GM21423 (cell line): ENCODE measurements around the gene NELFB.

Experiments used
- ATAC-seq: cut with Tn5 transposase; IDR thresholded peaks from one replicate; pipeline ENCODE4 v1.9.1; 2021; ENCODE audit warnings: mild to moderate bottlenecking, moderate library complexity; ENCODE audit not compliant: unreplicated experiment

Gene NELFB

GRCh38 chr9:137223078-137223970 lies 31.8 kb upstream of the NELFB start:
- ATAC-seq = peak; percentile 77

- no peak for ATAC-seq
Measured at GRCh38 chr9:137224830-137225694, 30.1 kb upstream of the NELFB start, which contains the start of gene CYSRT1. CYSRT1 (plus strand) TSS chr9:137225174; CDS start chr9:137225622, 448 bp downstream.

DNA sequence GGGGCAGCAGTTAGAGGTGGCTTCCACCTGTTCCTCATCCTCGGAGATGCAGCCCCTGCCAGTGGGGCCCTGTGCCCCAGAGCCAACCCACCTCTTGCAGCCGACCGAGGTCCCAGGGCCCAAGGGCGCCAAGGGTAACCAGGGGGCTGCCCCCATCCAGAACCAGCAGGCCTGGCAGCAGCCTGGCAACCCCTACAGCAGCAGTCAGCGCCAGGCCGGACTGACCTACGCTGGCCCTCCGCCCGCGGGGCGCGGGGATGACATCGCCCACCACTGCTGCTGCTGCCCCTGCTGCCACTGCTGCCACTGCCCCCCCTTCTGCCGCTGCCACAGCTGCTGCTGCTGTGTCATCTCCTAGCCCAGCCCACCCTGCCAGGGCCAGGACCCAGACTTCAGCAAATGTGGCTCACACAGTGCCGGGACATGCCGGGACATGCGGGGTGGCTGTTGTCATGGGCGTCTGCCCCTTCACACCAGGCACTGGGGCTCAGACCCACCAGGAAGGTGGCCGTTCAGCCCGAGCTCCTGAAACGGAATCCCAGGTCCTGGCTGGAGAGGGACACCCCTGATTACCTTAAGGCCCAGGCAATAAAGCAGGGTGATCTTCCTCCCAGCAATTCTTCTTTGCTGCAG lies 29.3 kb upstream of the NELFB start:
- no peak for ATAC-seq

DNA sequence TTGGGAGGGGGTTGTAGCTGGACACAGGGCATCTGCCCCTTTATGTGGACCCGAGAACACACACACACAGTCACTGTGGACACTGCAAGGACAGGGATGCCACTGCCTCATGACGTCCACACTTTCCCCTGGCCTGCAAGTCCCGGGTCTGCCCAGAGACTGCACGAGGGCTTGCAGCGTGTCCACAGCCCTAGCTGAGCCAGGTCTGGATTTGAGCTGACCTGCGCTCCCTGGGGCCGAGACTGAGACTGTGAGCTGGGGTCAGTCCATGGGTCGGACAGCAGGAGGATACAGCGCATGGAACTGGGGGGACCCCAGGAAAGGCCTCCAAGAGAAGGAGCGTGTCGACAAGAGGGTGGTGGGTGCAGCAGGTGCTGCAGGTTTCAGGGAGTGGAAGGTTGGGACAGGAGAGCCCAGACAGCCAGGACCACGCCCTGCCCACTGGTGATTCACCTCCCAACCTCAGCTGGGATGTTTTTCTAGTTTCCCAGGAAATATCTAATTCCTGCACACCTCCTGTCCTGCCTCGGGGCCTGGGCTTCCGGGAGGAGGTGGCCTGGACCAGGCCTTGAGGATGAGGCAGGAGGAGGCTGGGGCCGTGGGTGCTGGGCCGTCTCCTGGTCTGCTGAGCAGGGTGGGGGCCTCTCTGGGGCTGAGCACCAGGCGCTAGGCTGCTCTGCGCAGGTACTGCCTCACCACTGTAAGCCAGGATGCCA lies 28.6 kb upstream of the NELFB start:
- no peak for ATAC-seq

GRCh38 chr9:137227054-137227852 lies 27.9 kb upstream of the NELFB start, which contains the start of gene RNF224:
RNF224 (plus strand) TSS chr9:137227502; CDS start chr9:137228336, 834 bp downstream.
- no peak for ATAC-seq

GRCh38 chr9:137227853-137228505 lies 27.1 kb upstream of the NELFB start:
- ATAC-seq = no peak

GRCh38 chr9:137228506-137228967 lies 26.6 kb upstream of the NELFB start:
- ATAC-seq = no peak

GRCh38 chr9:137228968-137229896 lies 25.9 kb upstream of the NELFB start:
- no peak for ATAC-seq

GRCh38 chr9:137229903-137230704 lies 25.0 kb upstream of the NELFB start:
- ATAC-seq = no peak

DNA sequence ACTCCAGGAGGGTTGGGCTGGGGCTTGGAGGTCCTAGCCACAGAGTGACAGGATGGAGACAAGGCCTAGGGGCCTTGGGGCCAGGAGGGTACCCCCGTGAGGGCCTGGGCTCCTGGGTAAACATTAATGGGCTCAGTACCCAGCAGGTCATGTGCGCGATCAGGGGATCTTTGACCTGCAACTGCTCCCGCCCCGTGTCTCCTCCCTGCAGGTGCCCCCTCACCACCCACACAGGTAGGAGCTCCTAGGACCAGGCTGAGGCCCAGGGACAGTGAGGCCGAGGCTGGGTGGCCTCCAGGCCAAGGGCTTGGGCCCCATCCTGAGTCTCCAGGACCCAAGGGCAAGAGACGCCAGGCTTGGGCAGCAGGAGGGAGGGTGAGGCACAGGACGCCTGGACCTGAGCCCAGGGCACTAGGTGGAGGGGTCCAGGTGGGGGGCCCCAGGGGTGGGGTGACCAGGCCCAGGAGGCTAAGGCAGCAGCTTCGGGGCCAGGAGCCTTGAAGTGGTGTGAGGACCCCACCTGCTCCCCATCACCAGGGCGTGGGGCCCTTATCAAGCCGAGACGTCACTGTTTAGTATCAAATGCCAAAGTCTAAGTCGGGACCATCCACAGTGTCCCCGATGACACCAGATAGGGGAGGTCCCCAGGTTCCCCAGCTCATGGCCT lies 24.3 kb upstream of the NELFB start, which contains the start of gene SLC34A3:
Gene SLC34A3 (plus strand): TSS at position 197 of the 667 bp plus-strand sequence. CDS start 802 bp downstream, outside the sequence.
- no peak for ATAC-seq

- no peak for ATAC-seq
Measured at GRCh38 chr9:137231372-137232039, 23.6 kb upstream of the NELFB start.

DNA sequence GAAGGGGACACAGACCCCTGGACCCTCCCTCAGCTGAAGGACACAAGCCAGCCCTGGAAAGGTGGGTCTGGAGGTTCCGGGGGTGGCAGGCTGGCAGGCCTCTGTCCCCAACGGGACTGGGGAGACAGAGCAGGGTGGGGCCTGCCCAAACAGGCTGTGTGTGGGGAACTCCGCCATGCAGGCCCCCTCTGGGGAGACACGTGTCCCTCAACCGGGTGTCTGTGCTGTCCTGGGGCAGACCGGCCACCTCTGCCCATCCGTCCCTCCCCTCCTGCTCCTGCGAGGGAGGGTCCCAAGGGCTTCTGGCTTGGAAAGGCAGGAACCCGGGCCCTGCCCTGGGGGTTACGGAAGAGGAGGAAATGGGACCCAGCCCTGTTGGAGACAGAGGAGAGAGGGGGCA lies 23.0 kb upstream of the NELFB start:
- ATAC-seq = no peak

- ATAC-seq = no peak
Measured at GRCh38 chr9:137232510-137232909, 22.6 kb upstream of the NELFB start.

GRCh38 chr9:137233143-137233980 lies 21.8 kb upstream of the NELFB start:
- no peak for ATAC-seq
